HCT116 (cell line): ENCODE data around the gene MEIKIN. TPM values are rescaled to one million over a fixed set of nuclear protein-coding genes. Genes with fewer than 3 reads are reported as not detected.

Experiments
- ATAC-seq: fragments of 200-7000 bp; cut with Tn5 transposase; 2 replicates; pipeline ENCODE4 v1.9.1; 2020; ENCODE audit warnings: mild to moderate bottlenecking, moderate library complexity
- BruUV-seq: library from RNA; stranded (reverse); fragments of 400-500 nt; replicated peaks from 2 replicates; lab custom pipeline; 2021; lab: Mats Ljungman, UMichigan
- CTCF ChIA-PET: fragments of 300-600 bp; sonication (Branson Sonifier 250); formaldehyde crosslinking; loops from one replicate; lab custom pipeline; 2021; ENCODE audit warnings: antibody characterized with exemption; lab: Charles Lee
- POLR2A ChIA-PET: fragments of 300-600, 350-600 bp; sonication (Branson Sonifier 250); formaldehyde crosslinking; loops from one replicate; lab custom pipeline; 2021; ENCODE audit warnings: antibody characterized with exemption; lab: Charles Lee
- RAD21 ChIA-PET, 2 experiments: fragments of 300-600 bp; sonication (Branson Sonifier 250); formaldehyde crosslinking; loops; one replicate each; lab custom pipeline; 2023; ENCODE audit warnings: low total read pairs in 2 of 2; ENCODE audit not compliant: uncharacterized antibody in 2 of 2, unreplicated experiment in 2 of 2, low non-redundant PET in 1 of 2; lab: Charles Lee
- DNase-seq: peaks from one replicate; pipeline ENCODE4 v3.0.0-alpha.2; 2010; ENCODE audit warnings: low read depth, low spot score
- H2AFZ ChIP-seq: fragments of 200-600 bp; shearing (Covaris generic), sonication (generic); 2 replicates; pipeline ENCODE4 v1.6.1; 2017; ENCODE audit warnings: low read depth, mixed run types, mixed read lengths, antibody characterized with exemption, low read length; ENCODE audit not compliant: poor library complexity, severe bottlenecking
- H3K27ac ChIP-seq: 2 replicates; pipeline ENCODE4 v1.5.1; 2012; ENCODE audit warnings: low read depth, low read length
- H3K27me3 ChIP-seq: fragments of 200-600 bp; sonication (generic); 2 replicates; pipeline ENCODE4 v1.6.1; 2016; ENCODE audit warnings: mixed run types, low read length, mixed read lengths; ENCODE audit not compliant: insufficient read depth
- H3K36me3 ChIP-seq, 2 experiments: fragments of 200-500 bp in 1 of 2; fragments of 200-600 bp in 1 of 2; sonication (Bioruptor generic) in 1 of 2; sonication (generic) in 1 of 2; 2 replicates each; pipeline versions ENCODE4 v1.5.1 to v1.6.1; 2014 to 2016; ENCODE audit warnings: low read length in 2 of 2, inconsistent platforms in 1 of 2, mixed read lengths in 1 of 2, mixed run types in 1 of 2; ENCODE audit not compliant: insufficient read depth in 2 of 2, control insufficient read depth in 1 of 2
- H3K4me1 ChIP-seq, 2 experiments: fragments of 200-600 bp in 1 of 2; sonication (generic) in 1 of 2; 2 replicates each; pipeline versions ENCODE4 v1.5.1 to v1.6.1; 2012 to 2017; ENCODE audit warnings: low read length in 2 of 2, inconsistent platforms in 1 of 2, mild to moderate bottlenecking in 1 of 2, mixed read lengths in 1 of 2, mixed run types in 1 of 2, moderate library complexity in 1 of 2; ENCODE audit not compliant: insufficient read depth in 2 of 2, control insufficient read depth in 1 of 2
- H3K4me2 ChIP-seq: fragments of 200-600 bp; sonication (generic); 2 replicates; pipeline ENCODE4 v1.6.1; 2017; ENCODE audit warnings: mixed run types, low read length, mixed read lengths
- H3K4me3 ChIP-seq, 2 experiments: fragments of 200-600 bp in 1 of 2; sonication (generic) in 1 of 2; replicated peaks in 1 of 2; 2 replicates each; pipeline ENCODE4 v1.5.1; 2011 to 2016; ENCODE audit warnings: low read length in 2 of 2, control low read depth in 1 of 2, low read depth in 1 of 2, mild to moderate bottlenecking in 1 of 2, mixed read lengths in 1 of 2, mixed run types in 1 of 2
- H3K79me2 ChIP-seq: fragments of 200-600 bp; sonication (generic); 2 replicates; pipeline ENCODE4 v1.6.1; 2017; ENCODE audit warnings: mild to moderate bottlenecking, mixed run types, low read length, moderate library complexity, mixed read lengths; ENCODE audit not compliant: insufficient read depth
- H3K9ac ChIP-seq: fragments of 200-600 bp; sonication (generic); 2 replicates; pipeline ENCODE4 v1.6.1; 2016; ENCODE audit warnings: low read length, mixed read lengths
- H3K9me2 ChIP-seq: fragments of 200-600 bp; sonication (generic), shearing (Covaris generic); 2 replicates; pipeline ENCODE4 v1.6.1; 2017; ENCODE audit warnings: mixed run types, mild to moderate bottlenecking, moderate library complexity; ENCODE audit not compliant: insufficient read depth
- H3K9me3 ChIP-seq, 2 experiments: fragments of 200-500 bp in 1 of 2; fragments of 200-600 bp in 1 of 2; sonication (Bioruptor generic) in 1 of 2; sonication (generic) in 1 of 2; 2 replicates each; pipeline ENCODE4 v1.6.1; 2014 to 2017; ENCODE audit warnings: low read length in 2 of 2, mixed read lengths in 2 of 2, inconsistent platforms in 1 of 2, low read depth in 1 of 2, mild to moderate bottlenecking in 1 of 2, mixed run types in 1 of 2, moderate library complexity in 1 of 2; ENCODE audit not compliant: control insufficient read depth in 1 of 2, insufficient read depth in 1 of 2
- H4K20me1 ChIP-seq: fragments of 200-600 bp; sonication (generic), shearing (Covaris generic); 2 replicates; pipeline ENCODE4 v1.6.1; 2017; ENCODE audit warnings: mixed run types, mild to moderate bottlenecking, moderate library complexity; ENCODE audit not compliant: insufficient read depth
- CEBPB ChIP-seq: IDR thresholded peaks from 2 replicates; pipeline ENCODE4 v1.6.1; 2012; ENCODE audit warnings: low read depth
- POLR2A ChIP-seq: IDR thresholded peaks from 2 replicates; pipeline ENCODE4 v1.7.0; 2011; ENCODE audit warnings: borderline replicate concordance; ENCODE audit not compliant: insufficient read depth, insufficient read length; ENCODE audit errors: extremely low read depth
- YY1 ChIP-seq: IDR thresholded peaks from 2 replicates; pipeline ENCODE4 v1.6.1; 2011; ENCODE audit warnings: low read length, low read depth, moderate library complexity, mild to moderate bottlenecking; ENCODE audit not compliant: insufficient replicate concordance; ENCODE audit errors: extremely low read depth
- ZFX ChIP-seq: fragments of 450-650 bp; IDR thresholded peaks from 2 replicates; pipeline ENCODE4 v1.6.1; 2017
- intact Hi-C: fragments of 100-400 bp; cut with micrococcal nuclease; formaldehyde crosslinking; loops from 2 replicates; pipeline ENCODE4 v1.10.0; 2022
- total RNA-seq: library from RNA; stranded (reverse); gene quantifications from one replicate; pipeline ENCODE4 v1.2.1, GENCODE V29; 2021; ENCODE audit not compliant: unreplicated experiment
- TF ChIP-seq, protein P1 (sequence below): IDR thresholded peaks from 2 replicates; pipeline ENCODE4 v1.6.1; 2012; ENCODE audit warnings: low read depth
- TF ChIP-seq, protein P2 (sequence below), 3 experiments: fragments of 200-600 bp in 1 of 3; sonication (generic) in 1 of 3; IDR thresholded peaks in 2 of 3; conservative IDR thresholded peaks in 1 of 3; 2 replicates each; pipeline ENCODE4 v1.5.1; 2012 to 2017; ENCODE audit warnings: low read depth in 2 of 3, low read length in 2 of 3, antibody characterized with exemption in 1 of 3, borderline replicate concordance in 1 of 3, control low read depth in 1 of 3, mild to moderate bottlenecking in 1 of 3, mixed read lengths in 1 of 3, mixed run types in 1 of 3, moderate library complexity in 1 of 3; ENCODE audit not compliant: insufficient read depth in 1 of 3

MEIKIN gene
- total RNA-seq, 1 experiment from 2014 or later = not detected

DNA sequence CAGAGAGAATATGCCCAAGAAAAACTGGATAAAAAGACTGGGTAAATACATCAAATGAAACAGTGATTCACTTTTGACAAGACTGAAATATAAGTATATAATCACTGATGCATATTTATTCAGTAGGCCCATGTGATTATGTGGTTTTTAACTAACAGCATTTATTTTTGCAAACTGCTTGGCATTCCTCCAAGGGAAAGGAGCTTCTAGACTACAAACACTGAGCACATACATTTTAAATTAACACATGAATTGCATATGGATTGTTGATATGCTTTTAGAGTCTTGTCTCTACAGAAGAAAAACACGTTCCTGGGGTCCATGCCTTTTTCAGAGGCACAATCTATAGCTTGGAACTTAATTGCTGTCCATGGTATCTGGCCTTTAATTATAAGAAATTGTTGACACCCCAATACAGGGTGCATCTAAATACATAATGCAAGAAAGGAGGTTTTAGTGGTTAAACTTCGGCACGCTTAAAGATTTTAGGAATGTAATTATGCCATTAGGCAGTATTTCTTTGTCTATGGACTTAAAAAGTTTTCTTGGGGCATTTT lies 6.9 kb upstream of the MEIKIN start:
- Histone ChIP-seq H3K4me1 (no peaks in the 10 kb centered on the region), H3K9ac (no peak overlapping the region), H3K27me3 (no peaks in the 10 kb centered on the region), H3K4me3 (no peak overlapping the region), H2AFZ (no peak overlapping the region), H3K27ac (no peak overlapping the region), H3K9me2 (no peaks in the 10 kb centered on the region), H3K4me2 (no peak overlapping the region), H3K36me3 (no peaks in the 10 kb centered on the region), H3K79me2 (no peaks in the 10 kb centered on the region), H4K20me1 (no peaks in the 10 kb centered on the region), H3K9me3 (no peaks in the 10 kb centered on the region)
- ChIA-PET RAD21 (no interaction called here), CTCF (no interaction called here), POLR2A (no interaction called here)
- intact Hi-C loops = no loop called here
- TF ChIP-seq, protein P1, sequence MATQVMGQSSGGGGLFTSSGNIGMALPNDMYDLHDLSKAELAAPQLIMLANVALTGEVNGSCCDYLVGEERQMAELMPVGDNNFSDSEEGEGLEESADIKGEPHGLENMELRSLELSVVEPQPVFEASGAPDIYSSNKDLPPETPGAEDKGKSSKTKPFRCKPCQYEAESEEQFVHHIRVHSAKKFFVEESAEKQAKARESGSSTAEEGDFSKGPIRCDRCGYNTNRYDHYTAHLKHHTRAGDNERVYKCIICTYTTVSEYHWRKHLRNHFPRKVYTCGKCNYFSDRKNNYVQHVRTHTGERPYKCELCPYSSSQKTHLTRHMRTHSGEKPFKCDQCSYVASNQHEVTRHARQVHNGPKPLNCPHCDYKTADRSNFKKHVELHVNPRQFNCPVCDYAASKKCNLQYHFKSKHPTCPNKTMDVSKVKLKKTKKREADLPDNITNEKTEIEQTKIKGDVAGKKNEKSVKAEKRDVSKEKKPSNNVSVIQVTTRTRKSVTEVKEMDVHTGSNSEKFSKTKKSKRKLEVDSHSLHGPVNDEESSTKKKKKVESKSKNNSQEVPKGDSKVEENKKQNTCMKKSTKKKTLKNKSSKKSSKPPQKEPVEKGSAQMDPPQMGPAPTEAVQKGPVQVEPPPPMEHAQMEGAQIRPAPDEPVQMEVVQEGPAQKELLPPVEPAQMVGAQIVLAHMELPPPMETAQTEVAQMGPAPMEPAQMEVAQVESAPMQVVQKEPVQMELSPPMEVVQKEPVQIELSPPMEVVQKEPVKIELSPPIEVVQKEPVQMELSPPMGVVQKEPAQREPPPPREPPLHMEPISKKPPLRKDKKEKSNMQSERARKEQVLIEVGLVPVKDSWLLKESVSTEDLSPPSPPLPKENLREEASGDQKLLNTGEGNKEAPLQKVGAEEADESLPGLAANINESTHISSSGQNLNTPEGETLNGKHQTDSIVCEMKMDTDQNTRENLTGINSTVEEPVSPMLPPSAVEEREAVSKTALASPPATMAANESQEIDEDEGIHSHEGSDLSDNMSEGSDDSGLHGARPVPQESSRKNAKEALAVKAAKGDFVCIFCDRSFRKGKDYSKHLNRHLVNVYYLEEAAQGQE = peak; percentile 34
- TF ChIP-seq, protein P2, sequence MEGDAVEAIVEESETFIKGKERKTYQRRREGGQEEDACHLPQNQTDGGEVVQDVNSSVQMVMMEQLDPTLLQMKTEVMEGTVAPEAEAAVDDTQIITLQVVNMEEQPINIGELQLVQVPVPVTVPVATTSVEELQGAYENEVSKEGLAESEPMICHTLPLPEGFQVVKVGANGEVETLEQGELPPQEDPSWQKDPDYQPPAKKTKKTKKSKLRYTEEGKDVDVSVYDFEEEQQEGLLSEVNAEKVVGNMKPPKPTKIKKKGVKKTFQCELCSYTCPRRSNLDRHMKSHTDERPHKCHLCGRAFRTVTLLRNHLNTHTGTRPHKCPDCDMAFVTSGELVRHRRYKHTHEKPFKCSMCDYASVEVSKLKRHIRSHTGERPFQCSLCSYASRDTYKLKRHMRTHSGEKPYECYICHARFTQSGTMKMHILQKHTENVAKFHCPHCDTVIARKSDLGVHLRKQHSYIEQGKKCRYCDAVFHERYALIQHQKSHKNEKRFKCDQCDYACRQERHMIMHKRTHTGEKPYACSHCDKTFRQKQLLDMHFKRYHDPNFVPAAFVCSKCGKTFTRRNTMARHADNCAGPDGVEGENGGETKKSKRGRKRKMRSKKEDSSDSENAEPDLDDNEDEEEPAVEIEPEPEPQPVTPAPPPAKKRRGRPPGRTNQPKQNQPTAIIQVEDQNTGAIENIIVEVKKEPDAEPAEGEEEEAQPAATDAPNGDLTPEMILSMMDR (IDR thresholded peaks at IDR 0.05 in 2 of 3, conservative IDR thresholded peaks at IDR 0.05 in 1 of 3; ENCODE audit: borderline replicate concordance in 1 of 3, insufficient read depth in 1 of 3, low read depth in 2 of 3, low read length in 2 of 3) = no peak
- TF ChIP-seq CEBPB (no peak), YY1 (no peak), POLR2A (no peak), ZFX (no peak)
- DNase-seq (no peak), ATAC-seq (no peak)
- no TSS peak for BruUV-seq
